Measurements from ENCODE around the gene ASPHD2.

ASPHD2 gene

GRCh38 chr22:26447584-26448329 lies 18.7 kb downstream of the ASPHD2 start:
- H3K9ac ChIP-seq (ENCODE audit: low read length), result no peak overlapping the region
- H3K36me3 ChIP-seq (ENCODE audit: control insufficient read depth, insufficient read depth, low read length), result peaks cover 19% of the 10 kb centered on the region
- H3K9me3 ChIP-seq (ENCODE audit: control insufficient read depth, insufficient read depth, low read depth, low read length), result no peaks in the 10 kb centered on the region

GRCh38 chr22:26448334-26448733 lies 19.3 kb downstream of the ASPHD2 start:
- no peaks in the 10 kb centered on the region for H3K9me3 ChIP-seq (ENCODE audit: control insufficient read depth, insufficient read depth, low read depth, low read length)
- H3K4me1 ChIP-seq (ENCODE audit: control insufficient read depth, insufficient read depth, low read length), result no peaks in the 10 kb centered on the region
- H3K36me3 ChIP-seq (ENCODE audit: control insufficient read depth, insufficient read depth, low read length), result peaks cover 24% of the 10 kb centered on the region
- no peak overlapping the region for H3K27ac ChIP-seq (ENCODE audit: low read depth, low read length)
- no peak overlapping the region for H3K4me3 ChIP-seq (ENCODE audit: low read depth, low read length)
- no peaks in the 10 kb centered on the region for H3K27me3 ChIP-seq (ENCODE audit: control insufficient read depth, insufficient read depth, low read length)
- H3K9ac ChIP-seq (ENCODE audit: low read length), result no peak overlapping the region

More at GRCh38 chr22:26447584-26448329, 18.7 kb downstream of the ASPHD2 start:
- Histone ChIP-seq H3K27ac (ENCODE audit: low read depth, low read length) (no peak overlapping the region), H3K4me3 (ENCODE audit: low read depth, low read length) (no peak overlapping the region), H3K4me1 (ENCODE audit: control insufficient read depth, insufficient read depth, low read length) (no peaks in the 10 kb centered on the region), H3K27me3 (ENCODE audit: control insufficient read depth, insufficient read depth, low read length) (no peaks in the 10 kb centered on the region)

- Histone ChIP-seq H3K27me3 (ENCODE audit: control insufficient read depth, insufficient read depth, low read length) (no peaks in the 10 kb centered on the region), H3K27ac (ENCODE audit: low read depth, low read length) (no peak overlapping the region), H3K4me3 (ENCODE audit: low read depth, low read length) (no peak overlapping the region), H3K9ac (ENCODE audit: low read length) (no peak overlapping the region), H3K9me3 (ENCODE audit: control insufficient read depth, insufficient read depth, low read depth, low read length) (no peaks in the 10 kb centered on the region), H3K4me1 (ENCODE audit: control insufficient read depth, insufficient read depth, low read length) (no peaks in the 10 kb centered on the region), H3K36me3 (ENCODE audit: control insufficient read depth, insufficient read depth, low read length) (peaks cover 30% of the 10 kb centered on the region)
Measured at GRCh38 chr22:26448941-26449340, 19.9 kb downstream of the ASPHD2 start.

GRCh38 chr22:26450453-26451185 lies 21.6 kb downstream of the ASPHD2 start:
- Histone ChIP-seq H3K36me3 (ENCODE audit: control insufficient read depth, insufficient read depth, low read length) (peaks cover 34% of the 10 kb centered on the region), H3K9me3 (ENCODE audit: control insufficient read depth, insufficient read depth, low read depth, low read length) (no peaks in the 10 kb centered on the region), H3K4me3 (ENCODE audit: low read depth, low read length) (no peak overlapping the region), H3K4me1 (ENCODE audit: control insufficient read depth, insufficient read depth, low read length) (no peaks in the 10 kb centered on the region), H3K27ac (ENCODE audit: low read depth, low read length) (no peak overlapping the region), H3K9ac (ENCODE audit: low read length) (no peak overlapping the region), H3K27me3 (ENCODE audit: control insufficient read depth, insufficient read depth, low read length) (no peaks in the 10 kb centered on the region)

- Histone ChIP-seq H3K27me3 (ENCODE audit: control insufficient read depth, insufficient read depth, low read length) (no peaks in the 10 kb centered on the region), H3K4me1 (ENCODE audit: control insufficient read depth, insufficient read depth, low read length) (no peaks in the 10 kb centered on the region), H3K9me3 (ENCODE audit: control insufficient read depth, insufficient read depth, low read depth, low read length) (no peaks in the 10 kb centered on the region), H3K27ac (ENCODE audit: low read depth, low read length) (no peak overlapping the region), H3K4me3 (ENCODE audit: low read depth, low read length) (no peak overlapping the region), H3K36me3 (ENCODE audit: control insufficient read depth, insufficient read depth, low read length) (peaks cover 51% of the 10 kb centered on the region), H3K9ac (ENCODE audit: low read length) (no peak overlapping the region)
Measured at GRCh38 chr22:26452236-26453016, 23.4 kb downstream of the ASPHD2 start.

- H3K9me3 ChIP-seq (ENCODE audit: control insufficient read depth, insufficient read depth, low read depth, low read length), result no peaks in the 10 kb centered on the region
- H3K27ac ChIP-seq (ENCODE audit: low read depth, low read length), result no peak overlapping the region
- H3K4me1 ChIP-seq (ENCODE audit: control insufficient read depth, insufficient read depth, low read length), result no peaks in the 10 kb centered on the region
- no peaks in the 10 kb centered on the region for H3K27me3 ChIP-seq (ENCODE audit: control insufficient read depth, insufficient read depth, low read length)
- H3K9ac ChIP-seq (ENCODE audit: low read length), result no peak overlapping the region
- H3K36me3 ChIP-seq (ENCODE audit: control insufficient read depth, insufficient read depth, low read length), result peaks cover 59% of the 10 kb centered on the region
- no peak overlapping the region for H3K4me3 ChIP-seq (ENCODE audit: low read depth, low read length)
Measured at GRCh38 chr22:26453216-26453615, 24.2 kb downstream of the ASPHD2 start.

- Histone ChIP-seq H3K9ac (ENCODE audit: low read length) (no peak overlapping the region), H3K4me3 (ENCODE audit: low read depth, low read length) (no peak overlapping the region), H3K36me3 (ENCODE audit: control insufficient read depth, insufficient read depth, low read length) (peaks cover 64% of the 10 kb centered on the region)
Measured at GRCh38 chr22:26453812-26454500, 24.9 kb downstream of the ASPHD2 start.

GRCh38 chr22:26457661-26458272 lies 28.7 kb downstream of the ASPHD2 start:
- Histone ChIP-seq H3K9ac (ENCODE audit: low read length) (no peak overlapping the region), H3K36me3 (ENCODE audit: control insufficient read depth, insufficient read depth, low read length) (peaks cover 74% of the 10 kb centered on the region), H3K4me3 (ENCODE audit: low read depth, low read length) (no peak overlapping the region), H3K27ac (ENCODE audit: low read depth, low read length) (no peak overlapping the region), H3K27me3 (ENCODE audit: control insufficient read depth, insufficient read depth, low read length) (no peaks in the 10 kb centered on the region), H3K9me3 (ENCODE audit: control insufficient read depth, insufficient read depth, low read depth, low read length) (no peaks in the 10 kb centered on the region), H3K4me1 (ENCODE audit: control insufficient read depth, insufficient read depth, low read length) (peaks cover 3% of the 10 kb centered on the region; the same call in 1 of the 2 replicates)

More at GRCh38 chr22:26453812-26454500, 24.9 kb downstream of the ASPHD2 start:
- Histone ChIP-seq H3K27me3 (ENCODE audit: control insufficient read depth, insufficient read depth, low read length) (no peaks in the 10 kb centered on the region), H3K4me1 (ENCODE audit: control insufficient read depth, insufficient read depth, low read length) (no peaks in the 10 kb centered on the region), H3K9me3 (ENCODE audit: control insufficient read depth, insufficient read depth, low read depth, low read length) (no peaks in the 10 kb centered on the region), H3K27ac (ENCODE audit: low read depth, low read length) (no peak overlapping the region)

GRCh38 chr22:26460202-26460601 lies 31.1 kb downstream of the ASPHD2 start:
- no peaks in the 10 kb centered on the region for H3K9me3 ChIP-seq (ENCODE audit: control insufficient read depth, insufficient read depth, low read depth, low read length)
- H3K4me3 ChIP-seq (ENCODE audit: low read depth, low read length), result no peak overlapping the region
- peaks cover 3% of the 10 kb centered on the region; the same call in 1 of the 2 replicates for H3K4me1 ChIP-seq (ENCODE audit: control insufficient read depth, insufficient read depth, low read length)
- no peak overlapping the region for H3K27ac ChIP-seq (ENCODE audit: low read depth, low read length)
- no peaks in the 10 kb centered on the region for H3K27me3 ChIP-seq (ENCODE audit: control insufficient read depth, insufficient read depth, low read length)
- H3K36me3 ChIP-seq (ENCODE audit: control insufficient read depth, insufficient read depth, low read length), result peaks cover 84% of the 10 kb centered on the region
- H3K9ac ChIP-seq (ENCODE audit: low read length), result no peak overlapping the region

GRCh38 chr22:26461188-26461810 lies 32.2 kb downstream of the ASPHD2 start:
- no peak overlapping the region for H3K9ac ChIP-seq (ENCODE audit: low read length)
- H3K9me3 ChIP-seq (ENCODE audit: control insufficient read depth, insufficient read depth, low read depth, low read length), result no peaks in the 10 kb centered on the region
- peaks cover 88% of the 10 kb centered on the region for H3K36me3 ChIP-seq (ENCODE audit: control insufficient read depth, insufficient read depth, low read length)
- no peaks in the 10 kb centered on the region for H3K27me3 ChIP-seq (ENCODE audit: control insufficient read depth, insufficient read depth, low read length)
- no peak overlapping the region for H3K4me3 ChIP-seq (ENCODE audit: low read depth, low read length)
- H3K27ac ChIP-seq (ENCODE audit: low read depth, low read length), result no peak overlapping the region
- H3K4me1 ChIP-seq (ENCODE audit: control insufficient read depth, insufficient read depth, low read length), result peaks cover 3% of the 10 kb centered on the region; the same call in 1 of the 2 replicates

Data from HUES6 (cell line).